ENCODE data around the gene BCAP29.

Gene BCAP29

DNA sequence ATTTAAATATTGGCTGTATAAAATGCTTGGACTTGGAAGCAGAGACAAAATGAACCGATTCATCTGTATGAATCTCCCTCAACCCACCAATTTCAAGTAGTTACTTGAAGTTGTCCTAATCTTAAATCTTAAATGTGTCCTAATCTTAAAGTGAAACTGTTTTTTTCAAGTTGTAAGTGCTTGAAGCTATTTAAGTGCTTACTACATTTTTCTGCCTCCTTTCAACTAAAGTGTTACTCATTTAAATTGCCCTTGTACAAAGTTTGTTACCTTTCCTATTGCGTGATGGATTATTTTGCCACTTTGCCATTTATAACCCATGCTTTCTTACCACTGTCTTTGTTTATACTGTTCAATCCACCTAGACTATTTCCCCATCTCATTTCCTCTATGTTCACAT lies 2.8 kb downstream of the BCAP29 start:
- no peak for DNase-seq

DNA sequence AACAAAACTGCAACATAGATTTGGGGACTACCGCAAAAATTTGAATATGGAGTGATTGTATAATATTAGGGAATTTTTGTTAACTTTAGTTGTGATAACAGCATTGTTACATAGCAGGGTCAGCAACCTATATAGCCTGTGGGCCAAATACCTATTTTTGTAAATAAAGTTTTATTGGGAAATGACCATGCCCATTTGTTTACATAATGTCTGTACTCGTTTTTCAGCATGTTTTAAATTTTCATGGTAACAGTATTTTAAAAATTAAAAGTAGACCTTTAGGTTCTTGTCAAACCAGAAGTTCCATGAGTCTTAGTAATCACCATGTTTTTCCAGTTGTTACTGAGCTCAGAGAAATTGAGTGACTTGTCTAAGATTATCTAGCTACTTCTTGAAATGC lies 4.7 kb downstream of the BCAP29 start:
- no peak for DNase-seq

DNA sequence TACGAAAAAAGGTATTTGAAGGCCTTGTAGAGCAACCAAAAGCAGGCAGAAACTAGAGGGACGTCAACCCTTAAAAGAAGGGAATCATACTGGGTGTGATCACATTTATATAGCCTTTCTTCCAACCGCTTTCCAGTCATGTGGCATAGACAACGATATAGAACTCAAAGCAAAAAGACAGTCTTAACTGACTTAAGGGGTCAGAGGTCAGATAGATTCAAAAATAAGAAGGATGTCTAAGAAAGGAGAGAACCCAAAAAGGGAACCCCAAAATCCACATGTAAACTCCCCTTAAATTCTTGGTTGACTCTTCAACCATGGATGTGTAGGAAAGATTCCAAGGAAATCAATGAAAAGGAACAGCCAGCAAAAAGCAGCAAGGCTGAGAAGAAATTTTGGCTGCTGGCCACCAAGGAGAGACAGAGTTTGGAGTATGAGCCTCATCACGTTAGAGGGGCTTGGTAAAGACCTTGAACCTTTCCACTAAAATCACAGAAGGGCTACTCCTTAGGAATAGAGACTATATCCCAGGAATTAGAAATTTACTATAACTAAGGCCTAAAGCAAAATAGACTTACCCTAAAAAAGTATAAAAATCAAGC lies 8.6 kb downstream of the BCAP29 start:
- DNase-seq: no peak

DNA sequence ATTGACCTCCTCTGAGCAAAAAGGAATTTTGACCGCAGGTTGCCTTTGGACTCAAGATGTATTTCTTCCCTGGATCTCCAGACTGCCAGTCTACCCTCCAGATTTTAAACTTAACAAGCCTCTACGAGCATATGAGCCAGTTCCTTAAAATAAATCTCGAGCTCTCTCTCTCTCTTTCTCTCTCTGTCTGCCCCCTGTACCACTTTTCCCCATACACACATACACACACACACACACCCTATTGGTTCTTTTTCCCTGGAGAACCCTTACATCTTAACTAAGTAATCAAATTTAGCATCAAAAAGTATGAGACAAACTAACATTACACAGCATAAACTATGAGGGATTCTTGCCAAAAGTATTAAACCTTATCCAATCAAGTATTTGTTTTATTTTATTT lies 11.4 kb downstream of the BCAP29 start:
- DNase-seq: no peak

DNA sequence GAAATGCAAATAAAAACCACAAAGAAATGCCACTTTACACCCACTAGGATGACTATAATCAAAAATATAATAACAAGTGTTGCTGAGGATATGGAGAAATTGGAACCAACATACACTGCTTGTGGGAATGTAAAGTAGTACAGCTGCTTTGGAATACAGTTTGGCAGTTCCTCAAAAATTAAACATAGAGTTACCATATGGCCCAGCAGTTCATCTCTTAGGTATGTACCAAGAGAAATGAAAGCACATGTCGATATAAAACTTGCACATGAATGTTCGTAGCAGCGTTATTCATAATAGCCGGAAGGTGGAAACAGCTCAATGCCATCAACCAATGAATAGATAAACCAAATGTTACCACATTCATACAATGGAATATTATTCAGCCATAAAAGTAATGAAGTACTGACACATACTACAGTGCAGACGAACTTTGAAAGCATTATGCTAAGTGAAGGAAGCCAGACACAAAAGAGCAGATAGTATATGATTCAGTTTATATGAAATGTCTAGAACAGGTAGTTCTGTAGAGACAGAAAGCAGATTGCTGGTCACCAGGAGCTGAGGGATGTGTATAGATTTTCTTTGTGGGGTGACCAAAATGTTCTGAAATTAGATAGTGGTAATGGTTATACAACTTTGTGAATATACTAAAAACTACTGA lies 12.4 kb downstream of the BCAP29 start:
- DNase-seq: no peak

DNA sequence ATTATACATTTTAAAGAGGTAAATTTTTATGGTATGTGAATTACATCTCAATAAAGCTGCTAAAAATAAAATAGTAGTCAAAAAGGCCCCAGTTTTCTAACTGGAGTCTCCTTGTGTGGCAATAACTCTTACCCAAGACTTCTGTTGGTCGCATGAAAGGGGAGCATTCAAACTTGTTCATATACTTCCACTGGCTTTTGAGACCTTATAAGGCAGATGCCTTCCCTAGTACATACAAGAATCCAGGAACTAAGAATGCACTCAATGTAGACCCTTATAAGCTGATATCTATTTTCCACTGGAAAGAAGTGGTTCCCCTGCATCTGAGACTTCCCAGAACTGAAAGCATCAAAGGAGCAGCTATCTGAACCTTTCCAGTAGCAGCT lies 13.0 kb downstream of the BCAP29 start:
- DNase-seq: no peak

DNA sequence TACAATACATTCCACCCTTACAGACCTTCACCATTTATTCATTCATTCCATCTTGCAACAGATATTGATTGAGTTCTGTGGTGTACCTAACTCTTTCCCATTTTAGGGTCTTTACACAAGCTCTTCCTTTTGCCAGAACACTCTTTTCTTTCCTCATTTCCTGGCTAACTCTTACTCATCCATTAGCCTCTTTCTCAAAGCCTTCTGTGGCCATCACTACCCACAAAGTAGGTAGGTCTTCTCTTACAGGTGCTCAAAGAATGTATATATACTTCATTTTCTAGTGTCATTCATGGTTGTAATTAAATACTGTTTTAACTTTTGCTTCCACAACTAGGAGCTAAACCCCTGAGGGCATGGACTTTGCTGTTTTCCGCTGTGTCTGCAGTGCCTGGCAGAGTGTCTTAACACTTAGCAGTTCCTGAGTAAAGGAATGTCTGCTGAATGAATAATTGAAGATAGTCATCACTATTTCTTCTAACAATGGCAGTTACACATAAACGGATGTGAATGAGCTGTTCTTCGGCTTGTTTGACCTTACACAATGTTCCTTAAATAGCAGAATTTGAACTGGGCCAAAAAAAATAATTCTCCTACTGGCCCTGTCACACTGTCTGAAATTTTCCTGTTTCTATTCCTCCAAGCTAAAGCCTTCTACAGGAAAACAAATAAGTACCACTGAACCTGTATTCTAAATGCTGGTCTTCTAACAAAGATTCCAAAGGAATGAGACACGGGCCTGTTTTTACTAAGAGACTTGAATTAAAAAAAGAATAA lies 15.1 kb downstream of the BCAP29 start:
- DNase-seq: no peak

DNA sequence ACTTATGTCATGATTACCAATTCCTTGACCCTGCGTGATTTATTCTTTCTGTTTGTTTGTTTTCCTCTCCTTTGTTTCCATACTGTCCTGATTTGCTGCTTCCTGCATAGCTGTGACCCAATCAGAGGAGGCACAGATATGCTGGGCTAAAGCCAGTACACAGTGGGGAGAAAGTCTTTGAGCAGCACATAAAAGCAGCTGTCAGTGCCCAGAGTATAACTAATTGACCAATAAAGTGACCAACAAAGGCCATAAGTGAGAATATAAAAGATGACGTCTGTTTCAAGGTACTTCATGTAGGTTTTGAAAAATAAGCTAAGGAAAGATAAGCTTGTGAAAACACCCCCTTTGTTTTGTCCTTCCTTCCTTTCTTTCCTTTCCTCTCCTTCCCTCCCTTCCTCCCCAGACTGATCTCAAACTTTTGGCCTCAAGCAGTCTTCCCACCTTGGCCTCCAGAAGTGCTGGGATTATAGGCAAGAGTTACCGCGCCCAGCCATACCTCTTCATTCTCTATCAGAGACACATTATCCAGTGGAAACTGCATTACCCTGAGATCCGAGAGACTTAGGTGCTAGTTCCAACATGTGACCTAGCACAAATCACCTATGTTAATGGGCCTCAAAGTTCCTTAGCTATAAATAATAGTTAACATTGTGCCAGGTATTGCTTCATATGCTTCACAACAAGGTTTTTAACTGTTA lies 17.0 kb downstream of the BCAP29 start:
- no peak for DNase-seq

DNA sequence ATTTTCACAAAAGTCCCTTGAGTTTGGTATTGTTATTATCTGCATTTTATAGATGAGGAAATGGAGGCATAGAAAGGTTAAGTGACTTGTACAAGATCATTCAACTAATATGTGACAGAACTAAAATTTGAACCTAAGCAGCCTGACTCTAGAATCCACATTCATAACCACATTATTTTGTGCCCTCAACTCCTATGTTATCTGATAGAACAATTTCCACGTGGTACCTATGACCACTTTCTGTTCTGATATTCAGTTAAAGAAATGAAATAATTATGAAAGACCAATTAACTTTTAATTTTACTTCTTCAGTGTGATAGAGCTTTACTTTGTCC lies 17.5 kb downstream of the BCAP29 start:
- DNase-seq: no peak

DNA sequence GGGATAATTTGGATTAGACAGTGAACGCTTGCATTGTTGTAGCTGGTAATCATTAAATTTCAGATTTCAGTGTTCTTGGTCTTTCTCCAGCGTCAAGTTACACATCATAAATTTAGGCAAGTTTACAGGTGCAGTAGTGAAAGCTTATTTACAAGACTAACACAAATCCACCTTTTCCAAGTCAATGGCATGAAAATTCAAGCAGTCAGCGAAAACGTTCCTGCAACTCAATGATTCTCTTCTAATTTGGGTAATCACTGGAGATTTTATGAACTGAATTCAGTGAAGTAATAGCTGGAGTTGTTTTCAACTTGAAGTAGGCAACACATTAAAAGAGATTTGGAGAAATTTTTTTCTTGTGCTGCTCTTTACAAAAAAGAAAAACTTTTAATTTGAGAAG lies 17.9 kb downstream of the BCAP29 start:
- no peak for DNase-seq

DNA sequence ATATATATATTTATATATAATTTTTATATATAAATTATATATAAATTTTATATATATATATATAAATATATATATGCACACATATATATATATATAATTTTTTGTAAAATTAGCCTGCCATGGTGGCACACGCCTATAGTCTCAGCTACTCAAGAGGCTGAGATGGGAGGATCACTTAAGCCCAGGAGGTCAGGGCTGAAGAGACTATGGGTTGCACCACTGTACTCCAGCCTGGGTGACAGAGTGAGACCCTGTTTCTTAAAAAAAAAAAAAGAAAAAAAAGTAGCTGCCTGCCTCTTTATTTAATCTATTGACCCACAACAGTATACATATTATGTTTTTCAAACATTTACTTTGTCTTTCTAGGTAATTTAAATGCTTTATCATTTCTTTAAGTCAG lies 19.2 kb downstream of the BCAP29 start:
- DNase-seq: no peak

DNA sequence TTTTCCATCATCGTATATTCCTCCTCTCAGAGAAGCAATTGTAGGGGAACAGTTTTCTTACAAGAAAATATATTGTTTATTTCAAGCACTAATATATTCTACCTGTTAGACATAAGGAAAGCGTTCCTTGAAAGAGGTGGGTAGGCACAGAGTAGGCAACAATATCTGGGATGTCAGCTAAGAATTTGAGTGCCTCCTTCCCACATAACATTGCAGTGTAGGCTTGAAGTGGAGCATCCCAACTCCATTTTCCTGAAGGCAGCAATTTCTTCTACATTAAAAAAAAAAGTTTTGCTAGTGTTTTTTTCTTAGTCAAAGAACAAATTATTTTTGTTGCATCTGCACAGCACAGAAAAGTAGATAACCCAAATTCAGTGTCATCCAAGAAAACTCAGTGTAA lies 20.8 kb downstream of the BCAP29 start:
- no peak for DNase-seq

DNA sequence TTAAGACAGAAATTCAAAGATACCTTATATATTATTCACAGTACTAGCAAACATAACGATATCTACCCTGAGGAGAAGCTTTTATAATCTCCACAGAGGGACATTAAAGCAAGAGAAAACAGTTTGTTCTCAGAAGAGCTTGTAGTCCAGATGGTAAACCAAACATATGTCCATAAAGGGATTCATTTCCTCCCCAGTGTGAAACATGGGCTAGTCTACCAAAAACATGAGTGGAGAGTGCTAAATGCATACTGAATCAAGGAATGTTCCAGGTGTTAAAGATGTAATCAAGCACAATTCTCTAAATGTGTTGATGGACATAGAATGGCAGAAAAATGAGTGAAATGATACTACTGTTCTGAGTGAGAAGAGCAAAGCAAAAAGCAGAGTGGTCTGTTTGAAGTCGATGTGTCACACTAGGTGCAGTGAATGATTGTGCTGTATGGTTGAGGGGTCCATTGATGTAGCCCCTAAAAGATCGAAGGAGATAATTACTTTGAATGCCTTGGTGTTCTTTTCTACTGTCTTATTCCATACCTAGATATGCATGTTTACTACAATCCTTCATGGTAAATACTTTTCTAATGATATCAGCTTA lies 25.3 kb downstream of the BCAP29 start:
- DNase-seq: no peak

DNA sequence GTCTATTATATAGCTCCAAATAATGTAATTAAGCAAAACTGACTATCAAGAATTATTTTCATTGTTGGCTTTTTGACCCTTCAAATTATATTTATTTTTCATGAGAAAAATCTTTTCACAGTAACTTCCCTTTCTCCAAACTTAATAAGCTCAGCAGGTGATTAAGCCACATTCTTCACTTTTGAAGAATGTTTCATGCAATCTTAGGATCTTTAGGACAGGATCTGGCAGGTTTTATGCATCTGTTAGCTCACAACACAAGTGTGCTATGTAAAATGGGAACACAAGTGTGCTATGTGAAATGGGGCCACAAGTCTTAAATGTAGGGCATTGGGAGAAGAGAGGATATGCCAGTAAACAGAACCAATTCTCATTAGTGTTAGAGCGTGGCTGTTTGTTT lies 26.3 kb downstream of the BCAP29 start:
- DNase-seq: no peak

DNA sequence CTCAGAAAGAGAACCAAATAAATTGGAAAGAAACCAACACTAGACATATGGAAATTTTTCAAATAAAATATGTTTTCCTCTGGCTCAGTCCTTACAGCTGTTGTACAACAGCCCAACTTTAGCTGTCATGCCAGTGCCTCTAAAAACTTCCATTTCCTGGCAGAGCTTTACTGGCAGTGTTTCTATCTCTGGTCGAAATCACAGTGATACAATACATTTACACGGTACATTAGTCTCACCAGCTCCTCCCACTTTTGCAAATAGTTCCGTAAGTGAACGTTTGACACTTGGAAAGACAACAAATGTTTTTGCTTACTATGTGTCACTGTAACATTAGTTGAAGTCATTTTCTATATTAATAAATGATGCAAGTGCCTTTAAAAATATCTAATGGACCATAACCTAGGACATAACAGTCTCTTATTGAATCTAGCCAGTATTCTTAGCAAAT lies 29.8 kb downstream of the BCAP29 start:
- DNase-seq: no peak

DNA sequence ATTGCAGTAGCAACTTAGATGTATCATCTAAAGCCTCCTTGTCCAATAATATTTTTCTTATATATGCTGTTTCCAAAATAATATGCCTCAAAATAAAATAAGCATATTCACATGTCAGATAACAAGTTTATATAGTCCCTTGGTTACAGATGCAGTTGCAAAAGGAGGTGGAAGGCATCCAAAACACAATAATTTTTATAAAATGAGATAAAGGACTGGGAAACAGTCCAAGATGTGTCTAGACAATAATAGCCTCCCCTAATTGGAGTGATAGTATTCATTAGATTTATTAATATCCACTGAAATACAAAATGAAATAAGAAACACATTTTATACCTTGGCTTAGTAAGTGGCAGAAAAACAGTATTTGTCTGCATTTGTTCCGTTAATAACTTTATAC lies 30.3 kb downstream of the BCAP29 start:
- no peak for DNase-seq

DNA sequence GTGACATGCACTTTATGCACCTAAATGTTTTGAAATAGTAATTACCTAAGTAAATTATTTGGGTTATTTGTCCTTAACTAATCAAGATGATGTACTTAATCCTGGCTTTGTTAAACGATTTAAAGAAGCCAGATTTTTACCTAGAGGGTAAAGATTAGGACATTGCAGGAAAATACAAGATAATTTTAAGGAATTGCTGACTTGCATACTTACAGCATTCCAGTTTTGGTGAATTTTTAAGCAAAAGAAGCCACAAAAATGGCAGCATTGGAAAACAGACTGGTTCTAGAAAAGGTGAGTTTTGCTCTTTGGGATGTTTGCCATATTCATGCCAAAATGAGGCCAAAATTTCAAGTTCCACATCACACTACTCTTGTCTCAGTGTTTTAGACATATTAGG lies 33.4 kb downstream of the BCAP29 start:
- DNase-seq: no peak

DNA sequence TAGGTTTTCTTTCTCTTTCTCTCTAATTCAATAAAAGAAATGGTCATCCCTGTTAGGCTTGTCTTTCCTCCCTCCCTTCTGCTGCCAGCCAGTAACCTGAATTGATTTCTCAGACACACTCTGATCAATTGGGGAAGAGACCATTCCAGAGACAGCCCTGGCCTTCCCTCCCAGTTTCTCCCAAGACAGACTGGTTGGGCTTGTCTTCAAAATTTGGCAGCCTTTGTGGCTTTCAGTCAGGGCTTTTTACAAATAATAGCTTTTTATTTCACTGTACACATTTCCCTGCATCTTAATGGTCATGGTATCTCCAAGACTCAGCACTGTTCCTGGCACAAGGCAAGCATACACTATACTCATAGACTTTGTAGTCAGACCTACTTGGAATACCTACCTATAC lies 33.9 kb downstream of the BCAP29 start:
- DNase-seq: no peak

DNA sequence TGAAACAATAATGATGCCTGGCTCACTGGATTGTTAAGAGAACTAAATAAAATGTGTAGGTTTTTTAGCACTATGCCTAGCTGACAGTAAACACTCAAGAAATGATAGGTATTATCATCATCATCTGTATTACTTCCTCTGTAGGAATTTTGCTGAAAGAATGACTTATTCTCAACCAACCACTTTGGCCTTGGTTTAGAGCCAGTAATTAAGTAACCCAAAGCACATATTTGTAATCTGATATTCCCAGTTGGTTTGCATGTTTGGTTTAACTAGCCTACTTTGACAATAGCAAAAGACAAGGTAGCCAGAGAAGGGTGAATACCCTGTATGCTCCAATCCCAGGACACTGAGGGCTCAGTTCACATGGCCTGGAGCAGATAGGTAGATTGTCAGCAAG lies 34.4 kb downstream of the BCAP29 start:
- DNase-seq: no peak

DNA sequence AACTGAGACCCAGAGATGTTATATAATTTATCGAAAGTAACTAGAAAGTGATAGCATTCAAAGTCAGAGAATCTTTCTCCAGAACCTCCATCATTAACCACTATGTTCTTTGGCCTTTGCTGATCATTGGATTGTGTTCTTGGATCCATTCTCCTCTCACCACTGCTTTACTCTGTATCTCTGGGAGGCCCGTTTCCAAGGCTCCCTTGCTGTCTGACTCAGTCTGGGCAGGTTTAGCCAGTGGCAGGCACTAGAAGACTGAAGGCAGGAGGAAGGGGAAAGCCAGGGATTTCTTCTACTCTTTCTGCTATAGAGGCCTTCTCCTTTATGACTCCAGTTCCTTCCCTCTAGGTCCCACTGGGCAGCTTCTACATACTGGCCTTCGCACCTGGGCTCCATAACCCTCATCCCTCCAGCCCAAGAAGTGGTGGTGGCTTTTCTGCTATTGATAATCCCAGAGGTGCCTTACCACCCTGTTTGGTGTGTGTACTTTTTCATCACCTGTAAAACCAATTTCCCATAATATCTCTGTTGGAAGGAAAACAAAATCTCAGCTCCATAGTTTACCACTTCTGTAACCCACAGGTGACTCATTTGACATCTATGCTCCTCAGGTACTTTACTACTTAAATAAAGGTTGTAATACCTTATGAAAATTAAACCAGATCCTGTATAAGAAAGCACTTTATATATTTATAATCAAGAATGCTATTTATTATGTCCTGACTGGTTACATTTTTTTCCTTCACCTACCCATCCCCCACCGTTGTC lies 36.0 kb downstream of the BCAP29 start:
- DNase-seq: no peak

DNA sequence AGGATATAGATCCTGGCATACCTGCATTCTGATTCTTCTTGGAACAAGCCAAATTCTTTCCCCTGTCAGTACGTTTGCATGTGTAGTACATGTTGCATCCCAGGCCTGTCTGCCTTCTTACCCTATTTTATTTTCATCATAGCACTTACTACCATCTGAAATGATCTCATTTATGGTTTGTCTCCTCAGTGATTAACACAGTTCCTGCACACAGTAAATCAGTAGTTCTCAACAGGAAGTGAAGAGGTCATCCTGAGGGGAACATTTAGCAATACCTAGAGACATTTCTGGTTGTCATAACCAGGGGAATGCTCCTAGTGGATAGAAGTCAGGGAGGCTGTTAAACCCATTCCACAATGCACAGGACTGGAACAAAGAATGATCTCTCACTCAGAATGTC lies 42.4 kb downstream of the BCAP29 start:
- no peak for DNase-seq

DNA sequence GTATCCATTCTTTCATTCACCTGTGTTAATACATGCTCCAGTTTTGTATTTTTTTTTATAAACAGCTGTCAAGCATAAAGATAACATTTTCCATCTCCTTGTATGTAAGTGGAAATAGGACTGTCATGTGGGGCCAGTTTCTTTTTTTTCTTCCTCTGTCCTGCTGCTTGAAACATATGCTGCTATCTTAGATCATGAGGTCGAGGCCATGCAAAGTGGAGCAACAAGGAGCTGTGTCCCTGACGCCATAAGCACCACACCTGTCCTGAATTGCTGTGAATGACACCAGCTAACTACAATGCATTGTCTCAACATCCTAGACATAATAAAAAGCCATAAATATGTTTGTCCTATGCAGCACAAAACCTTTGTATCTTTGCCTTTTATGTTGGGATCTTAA lies 42.8 kb downstream of the BCAP29 start:
- DNase-seq: no peak

DNA sequence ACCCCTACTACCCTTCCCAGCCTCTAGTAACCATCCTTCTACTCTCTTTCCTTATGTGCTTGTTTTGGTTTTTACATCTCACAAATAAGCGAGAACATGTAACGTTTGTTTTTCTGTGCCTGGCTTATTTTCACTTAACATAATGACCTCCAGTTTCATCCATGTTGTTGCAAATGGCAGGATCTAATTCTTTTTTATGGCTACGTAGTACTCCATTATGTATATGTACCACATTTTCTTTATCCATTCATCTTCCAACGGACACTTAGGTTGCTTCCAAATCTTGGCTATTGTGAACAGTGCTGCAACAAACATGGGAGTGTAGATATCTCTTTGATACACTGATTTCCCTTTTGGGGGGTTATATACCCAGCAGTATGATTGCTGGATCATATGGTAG lies 47.0 kb downstream of the BCAP29 start:
- no peak for DNase-seq

All from stimulated activated CD4-positive, alpha-beta T cell treated with anti-CD3 and anti-CD28 coated beads, Interleukin-2, amount 100 ng/mL, for 24 hours (primary cell).